Measurements from ENCODE around the gene ARL16. TPM values are rescaled to one million over a fixed set of nuclear protein-coding genes. Genes with fewer than 3 reads are reported as not detected.
A peak's percentile ranks its signal among the peaks of the same experiment; 100 is the strongest.

The ARL16 gene
- total RNA-seq, 1 donor from 2014 or later = 55.2 TPM

GRCh38 chr17:81655378-81656117 lies 28.0 kb downstream of the ARL16 start:
- peaks cover 6% of the 10 kb centered on the region for H3K4me1 Mint-ChIP-seq (ENCODE audit: low read depth, unreplicated experiment)
- H3K27me3 Mint-ChIP-seq (ENCODE audit: unreplicated experiment) = peaks cover 5% of the 10 kb centered on the region
- H3K9me3 Mint-ChIP-seq (ENCODE audit: unreplicated experiment) = peaks cover 5% of the 10 kb centered on the region
- DNase-seq = no peak
- no peak overlapping the region for H3K4me3 Mint-ChIP-seq (ENCODE audit: unreplicated experiment)
- no peaks in the 10 kb centered on the region for H3K36me3 Mint-ChIP-seq (ENCODE audit: unreplicated experiment)
- H3K27ac Mint-ChIP-seq (ENCODE audit: unreplicated experiment) = no peak overlapping the region
- no peak for TF ChIP-seq CTCF (IDR thresholded peaks at IDR 0.05; ENCODE audit: partially characterized antibody, unreplicated experiment)

- H3K27me3 Mint-ChIP-seq (ENCODE audit: unreplicated experiment) = peaks cover 10% of the 10 kb centered on the region
- no peak for TF ChIP-seq CTCF (IDR thresholded peaks at IDR 0.05; ENCODE audit: partially characterized antibody, unreplicated experiment)
- no peak overlapping the region for H3K4me3 Mint-ChIP-seq (ENCODE audit: unreplicated experiment)
- DNase-seq = no peak
- no peaks in the 10 kb centered on the region for H3K36me3 Mint-ChIP-seq (ENCODE audit: unreplicated experiment)
- H3K27ac Mint-ChIP-seq (ENCODE audit: unreplicated experiment) = peak overlapping the region; percentile 12
- peaks cover 6% of the 10 kb centered on the region for H3K4me1 Mint-ChIP-seq (ENCODE audit: low read depth, unreplicated experiment)
- H3K9me3 Mint-ChIP-seq (ENCODE audit: unreplicated experiment) = peaks cover 5% of the 10 kb centered on the region
Measured at GRCh38 chr17:81652906-81653771, 30.5 kb downstream of the ARL16 start.

- no peak for DNase-seq
- no peaks in the 10 kb centered on the region for H3K36me3 Mint-ChIP-seq (ENCODE audit: unreplicated experiment)
- peaks cover 17% of the 10 kb centered on the region for H3K27me3 Mint-ChIP-seq (ENCODE audit: unreplicated experiment)
- H3K9me3 Mint-ChIP-seq (ENCODE audit: unreplicated experiment) = peaks cover 5% of the 10 kb centered on the region
- no peak overlapping the region for H3K4me3 Mint-ChIP-seq (ENCODE audit: unreplicated experiment)
- TF ChIP-seq CTCF (IDR thresholded peaks at IDR 0.05; ENCODE audit: partially characterized antibody, unreplicated experiment) = no peak
- peaks cover 2% of the 10 kb centered on the region for H3K4me1 Mint-ChIP-seq (ENCODE audit: low read depth, unreplicated experiment)
- no peak overlapping the region for H3K27ac Mint-ChIP-seq (ENCODE audit: unreplicated experiment)
Measured at GRCh38 chr17:81651692-81652091, 31.9 kb downstream of the ARL16 start.

GRCh38 chr17:81650951-81651350 lies 32.6 kb downstream of the ARL16 start:
- Mint-ChIP-seq H3K27ac (ENCODE audit: unreplicated experiment) (no peak overlapping the region), H3K27me3 (ENCODE audit: unreplicated experiment) (peaks cover 17% of the 10 kb centered on the region), H3K36me3 (ENCODE audit: unreplicated experiment) (no peaks in the 10 kb centered on the region), H3K4me1 (ENCODE audit: low read depth, unreplicated experiment) (peaks cover 2% of the 10 kb centered on the region), H3K9me3 (ENCODE audit: unreplicated experiment) (peaks cover 5% of the 10 kb centered on the region), H3K4me3 (ENCODE audit: unreplicated experiment) (no peak overlapping the region)
- no peak for DNase-seq
- no peak for TF ChIP-seq CTCF (IDR thresholded peaks at IDR 0.05; ENCODE audit: partially characterized antibody, unreplicated experiment)

GRCh38 chr17:81648707-81649085 lies 34.9 kb downstream of the ARL16 start:
- H3K4me3 Mint-ChIP-seq (ENCODE audit: unreplicated experiment) = no peak overlapping the region
- no peak for DNase-seq
- H3K4me1 Mint-ChIP-seq (ENCODE audit: low read depth, unreplicated experiment) = peaks cover 2% of the 10 kb centered on the region
- peaks cover 19% of the 10 kb centered on the region for H3K27me3 Mint-ChIP-seq (ENCODE audit: unreplicated experiment)
- peaks cover 5% of the 10 kb centered on the region for H3K9me3 Mint-ChIP-seq (ENCODE audit: unreplicated experiment)
- no peaks in the 10 kb centered on the region for H3K36me3 Mint-ChIP-seq (ENCODE audit: unreplicated experiment)
- H3K27ac Mint-ChIP-seq (ENCODE audit: unreplicated experiment) = no peak overlapping the region
- TF ChIP-seq CTCF (IDR thresholded peaks at IDR 0.05; ENCODE audit: partially characterized antibody, unreplicated experiment) = no peak

All from glutamatergic neuron (in vitro differentiated cells).